HepG2 (cell line): Measurements from ENCODE around the gene MUTYH. TPM values are rescaled to one million over a fixed set of nuclear protein-coding genes. Genes with fewer than 3 reads are reported as not detected.

Experiments used
- ATAC-seq: fragments of 200-7000 bp; cut with Tn5 transposase; 3 replicates; pipeline ENCODE4 v1.9.1; 2020; ENCODE audit warnings: mild to moderate bottlenecking, moderate library complexity
- BruUV-seq: library from RNA; stranded (reverse); fragments of 400-500 nt; replicated peaks from 2 replicates; lab custom pipeline; 2021; lab: Mats Ljungman, UMichigan
- CTCF ChIA-PET: fragments of 300-600 bp; formaldehyde crosslinking; extraction: SDS; loops from one replicate; lab custom pipeline; 2021; ENCODE audit warnings: low total read pairs, inconsistent platforms, low intra/inter-chr PET ratio; lab: Yijun Ruan, JAX
- POLR2A ChIA-PET: fragments of 350-600 bp; sonication (Branson Sonifier 250); formaldehyde crosslinking; loops from one replicate; lab custom pipeline; 2020; ENCODE audit warnings: antibody characterized with exemption, inconsistent platforms; lab: Yijun Ruan, JAX
- DNase-seq: peaks from one replicate; pipeline ENCODE4 v3.0.0-alpha.2; 2015; ENCODE audit warnings: low spot score
- FAIRE-seq: peaks from 3 replicates; lab custom pipeline; 2011; peaks lifted over from hg19 to GRCh38; lab: Jason Lieb, UNC
- H2AFZ ChIP-seq: one replicate; pipeline ENCODE4 v1.6.1; 2011; ENCODE audit warnings: low read length, inconsistent platforms
- H3K27ac ChIP-seq: fragments of 300-600 bp; 3 replicates; pipeline ENCODE4 v1.8.0; 2011; ENCODE audit warnings: mixed run types, mild to moderate bottlenecking, mixed read lengths, low read length, inconsistent platforms; ENCODE audit not compliant: insufficient read depth; ENCODE audit errors: extremely low read length
- H3K27me3 ChIP-seq, 2 experiments: fragments of 200-600 bp in 1 of 2; 2 replicates in 1 of 2; 3 replicates in 1 of 2; pipeline versions ENCODE4 v1.6.0 to v1.8.0; 2011; ENCODE audit warnings: low read length in 2 of 2, mild to moderate bottlenecking in 2 of 2, moderate library complexity in 2 of 2, inconsistent platforms in 1 of 2; ENCODE audit not compliant: insufficient read depth in 2 of 2, control insufficient read depth in 1 of 2
- H3K36me3 ChIP-seq, 2 experiments: fragments of 200-600 bp in 1 of 2; replicated peaks in 1 of 2; 2 replicates in 1 of 2; 3 replicates in 1 of 2; pipeline versions ENCODE4 v1.5.1 to v1.8.0; 2011; ENCODE audit warnings: low read length in 2 of 2, inconsistent platforms in 1 of 2; ENCODE audit not compliant: insufficient read depth in 2 of 2, control insufficient read depth in 1 of 2
- H3K4me1 ChIP-seq: 2 replicates; pipeline ENCODE4 v1.5.1; 2012; ENCODE audit warnings: low read length, inconsistent platforms; ENCODE audit not compliant: insufficient read depth
- H3K4me2 ChIP-seq: 2 replicates; pipeline ENCODE4 v1.6.0; 2011; ENCODE audit warnings: low read depth, low read length, inconsistent platforms
- H3K4me3 ChIP-seq, 3 experiments: fragments of 200-600 bp in 1 of 3; sonication (generic), shearing (Covaris generic) in 1 of 3; replicated peaks in 1 of 3; 2 replicates each; pipeline ENCODE4 v1.5.1; 2011 to 2016; ENCODE audit warnings: low read length in 3 of 3, inconsistent platforms in 2 of 3, low read depth in 2 of 3, mild to moderate bottlenecking in 2 of 3, control low read depth in 1 of 3, mixed read lengths in 1 of 3; ENCODE audit not compliant: insufficient read depth in 1 of 3
- H3K79me2 ChIP-seq: one replicate; pipeline ENCODE4 v1.6.1; 2011; ENCODE audit warnings: low read length, inconsistent platforms; ENCODE audit not compliant: insufficient read depth
- H3K9ac ChIP-seq: 2 replicates; pipeline ENCODE4 v1.6.0; 2011; ENCODE audit warnings: mild to moderate bottlenecking, low read depth, low read length, inconsistent platforms; ENCODE audit not compliant: insufficient read depth
- H3K9me3 ChIP-seq: 2 replicates; pipeline ENCODE4 v1.5.1; 2012; ENCODE audit warnings: mild to moderate bottlenecking, low read length
- H4K20me1 ChIP-seq: 2 replicates; pipeline ENCODE4 v1.6.0; 2011; ENCODE audit warnings: inconsistent platforms, mild to moderate bottlenecking, low read length, moderate library complexity; ENCODE audit not compliant: insufficient read depth
- AKAP8 ChIP-seq: sonication (generic); formaldehyde crosslinking; IDR thresholded peaks from 2 replicates; pipeline ENCODE4 v1.5.1; 2020; ENCODE audit warnings: mild to moderate bottlenecking, missing genetic modification reagents
- ATF7 ChIP-seq, 2 experiments: fragments of 450-650 bp in 1 of 2; sonication (generic) in 1 of 2; formaldehyde crosslinking in 1 of 2; IDR thresholded peaks; 2 replicates each; pipeline versions ENCODE4 v1.4.0 to v1.6.1; 2016 to 2020; ENCODE audit warnings: antibody characterized with exemption in 1 of 2, mild to moderate bottlenecking in 1 of 2, missing genetic modification reagents in 1 of 2
- IKZF1 ChIP-seq: fragments of 450-650 bp; IDR thresholded peaks from 2 replicates; pipeline ENCODE4 v1.7.1; 2016
- NR2C2 ChIP-seq: sonication (generic); formaldehyde crosslinking; IDR thresholded peaks from 2 replicates; pipeline ENCODE4 v1.4.0; 2020; ENCODE audit warnings: missing genetic modification reagents, mild to moderate bottlenecking, moderate library complexity, borderline replicate concordance
- PPARG ChIP-seq: conservative IDR thresholded peaks from 2 replicates; pipeline ENCODE4 v1.6.1; 2016; ENCODE audit warnings: missing biosample characterization, missing genetic modification reagents
- SRF ChIP-seq: IDR thresholded peaks from 2 replicates; pipeline ENCODE4 v1.6.1; 2011; ENCODE audit warnings: mild to moderate bottlenecking, low read depth, low read length, moderate library complexity
- ZNF747 ChIP-seq: sonication (generic); formaldehyde crosslinking; IDR thresholded peaks from 2 replicates; pipeline ENCODE4 v1.8.1; 2023; ENCODE audit warnings: missing genetic modification reagents, mild to moderate bottlenecking, borderline replicate concordance
- WGBS: methylation state at CpG from one replicate; pipeline ENCODE4 v1.1.6; 2017; ENCODE audit warnings: low lambda C conversion rate; 5-methylcytosine and 5-hydroxymethylcytosine counted together
- in situ Hi-C: cut with HindIII; loops from 2 replicates; pipeline ENCODE4 v1.10.0; 2017; ENCODE audit warnings: low pct_unique_long_range_greater_than_20kb; ENCODE audit not compliant: extremely low pct_ligation_motif_present
- intact Hi-C: fragments of 100-400 bp; cut with micrococcal nuclease; formaldehyde crosslinking; loops from one replicate; pipeline ENCODE4 v1.10.0; 2022; ENCODE audit not compliant: unreplicated experiment
- polyA plus RNA-seq, 8 experiments: library from polyadenylated mRNA; depleted of rRNA in 3 of 8; stranded (reverse) in 7 of 8; unstranded in 1 of 8; fragments of >200 nt; fragmentation: Illumina TruSeq in 4 of 8; extraction: Trizol in 4 of 8; gene quantifications; 2 replicates each; pipeline versions ENCODE4 v1.2.1 to v1.2.3, GENCODE V29; 2011 to 2016; ENCODE audit warnings: low read depth in 4 of 8, missing spikeins in 1 of 8, mixed read lengths in 1 of 8; ENCODE audit not compliant: insufficient read depth in 1 of 8
- total RNA-seq, 5 experiments: library from RNA; depleted of rRNA; stranded (reverse); fragments of >200 nt; fragmentation: Illumina TruSeq; extraction: Trizol; gene quantifications; 2 replicates each; pipeline ENCODE4 v1.2.3, GENCODE V29; 2016; ENCODE audit warnings: low read depth in 1 of 5

The MUTYH gene
- total and polyA plus RNA-seq, 2 of the 13 experiments (the other 11 are each of a cell fraction or from before 2014, with no cell fraction given), result 16.3 to 17.1 TPM

DNA sequence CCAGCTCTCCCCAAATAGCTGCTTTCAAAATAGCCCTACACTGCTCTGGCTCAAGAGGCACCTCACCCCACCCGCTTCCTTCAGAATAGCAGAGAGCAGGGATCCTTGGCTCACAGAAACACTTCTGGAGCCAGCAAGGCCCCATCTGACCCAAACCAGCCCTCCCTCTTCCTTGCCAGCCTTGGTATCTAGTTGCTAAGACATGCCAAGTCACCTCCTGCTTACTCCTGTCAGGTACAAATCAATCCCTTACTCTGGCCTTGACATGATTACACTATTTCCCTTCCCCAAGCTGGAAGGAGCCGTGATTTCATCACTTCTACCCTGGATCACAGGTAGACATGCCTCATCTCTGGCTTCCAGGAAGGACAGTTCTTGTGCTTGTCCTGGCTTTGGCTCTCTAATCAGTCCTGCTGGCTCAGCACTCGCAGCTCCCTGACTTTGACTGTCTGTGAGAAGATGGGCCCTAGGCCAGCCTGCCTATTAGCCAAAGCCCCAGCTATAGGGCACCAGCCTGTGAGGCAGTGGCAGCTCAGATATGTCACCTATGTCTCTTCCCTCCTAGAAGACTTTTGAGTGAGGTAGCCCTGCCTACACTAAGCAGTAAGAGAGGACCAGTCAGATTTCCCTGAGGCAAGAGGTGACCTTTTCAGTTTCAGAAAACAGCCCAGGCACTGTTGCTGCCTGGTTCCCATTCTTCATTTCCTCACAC lies 8.9 kb upstream of the MUTYH start:
- H3K4me3 ChIP-seq, result no peak overlapping the region
- no TSS peak for BruUV-seq
- POLR2A ChIA-PET, result interaction anchor here (0.9 to 4.9 kb wide), 2 partner anchors 10 to 46 kb away, joined by 3 to 49 read pairs; partner anchors contain the start of genes MUTYH and TOE1
- no peak overlapping the region for H2AFZ ChIP-seq
- no peaks in the 10 kb centered on the region for H3K9me3 ChIP-seq
- no peak overlapping the region for H3K4me2 ChIP-seq
- H3K79me2 ChIP-seq, result no peaks in the 10 kb centered on the region
- FAIRE-seq (no peak), DNase-seq (no peak), ATAC-seq (peak; percentile 15)
- peaks cover 9% of the 10 kb centered on the region for H3K4me1 ChIP-seq
- WGBS, result 97% methylated on average over 3 of the region's 3 CpGs
- in situ Hi-C loops, result no loop called here
- no peak overlapping the region for H3K9ac ChIP-seq
- no peaks in the 10 kb centered on the region for H4K20me1 ChIP-seq
- H3K27me3 ChIP-seq, result no peaks in the 10 kb centered on the region
- CTCF ChIA-PET, result no interaction called here
- no peak overlapping the region for H3K27ac ChIP-seq
- no peak for TF ChIP-seq AKAP8 (CRISPR knock-in tag)
- TF ChIP-seq, all 625 proteins: peak for 0
- H3K36me3 ChIP-seq, result peaks cover 1 to 9% of the 10 kb centered on the region in 2 experiments; a peak in 3 of 5 replicates
- intact Hi-C loops, result no loop called here

DNA sequence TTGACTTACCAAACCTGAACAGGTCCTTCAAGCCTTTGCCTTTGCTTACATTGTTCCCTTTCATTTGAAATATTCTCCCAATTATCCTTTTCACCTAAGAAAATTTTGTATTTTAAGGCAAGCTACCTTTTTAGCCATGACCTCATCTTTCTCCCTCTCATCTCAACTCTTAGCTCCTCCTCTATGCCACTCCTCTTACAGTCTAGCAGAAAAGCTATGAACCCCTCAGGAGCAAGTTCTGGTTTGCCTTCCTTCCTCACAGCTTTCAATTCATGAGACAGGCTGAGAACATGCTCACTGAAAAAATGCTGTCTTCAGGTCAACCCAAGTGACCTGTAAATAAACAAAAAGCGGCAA lies 8.3 kb upstream of the MUTYH start:
- ChIA-PET CTCF (no interaction called here), POLR2A (interaction anchor here (0.9 to 4.9 kb wide), 2 partner anchors 9 to 45 kb away, joined by 3 to 49 read pairs; partner anchors contain the start of genes MUTYH and TOE1)
- intact Hi-C loops (no loop called here), in situ Hi-C loops (no loop called here)
- peaks cover 1 to 14% of the 10 kb centered on the region in 2 experiments; a peak in 4 of 5 replicates for H3K36me3 ChIP-seq
- no peak overlapping the region for H2AFZ ChIP-seq
- H3K27me3 ChIP-seq, result no peaks in the 10 kb centered on the region
- H3K27ac ChIP-seq, result no peak overlapping the region
- H3K79me2 ChIP-seq, result no peaks in the 10 kb centered on the region
- H4K20me1 ChIP-seq, result no peaks in the 10 kb centered on the region
- BruUV-seq, result no TSS peak
- no peaks in the 10 kb centered on the region for H3K9me3 ChIP-seq
- no peak for FAIRE-seq
- no peak for ATAC-seq
- WGBS, result 86% methylated on average over 1 of the region's 1 CpG
- peaks cover 9% of the 10 kb centered on the region for H3K4me1 ChIP-seq
- no peak overlapping the region for H3K9ac ChIP-seq
- no peak for TF ChIP-seq ZNF747
- no peak for TF ChIP-seq NR2C2 (CRISPR knock-in tag)
- no peak for TF ChIP-seq PPARG
- no peak for TF ChIP-seq IKZF1
- peak; percentile 26; the same call in 1 of the 2 replicates for TF ChIP-seq ATF7 (IDR thresholded peaks at IDR 0.05)
- TF ChIP-seq ATF7 (CRISPR knock-in tag; IDR thresholded peaks at IDR 0.05), result no peak
- no peak for TF ChIP-seq SRF
- H3K4me2 ChIP-seq, result no peak overlapping the region
- H3K4me3 ChIP-seq, result no peak overlapping the region
- no peak for DNase-seq
